GM21360 (cell line): Measurements from ENCODE around the gene NDUFB11.

Experiments used
- ATAC-seq: cut with Tn5 transposase; IDR thresholded peaks from one replicate; pipeline ENCODE4 v1.9.1; 2021; ENCODE audit warnings: mild to moderate bottlenecking, moderate library complexity; ENCODE audit not compliant: unreplicated experiment

The NDUFB11 gene

GRCh38 chrX:47144626-47145394 is at the start of gene NDUFB11, which contains the start of gene RBM10:
Gene NDUFB11 (minus strand): TSS chrX:47144702. CDS start chrX:47144679, 23 bp downstream.
Gene RBM10 (plus strand): TSS chrX:47145221. CDS start chrX:47147482, 2,261 bp downstream.
- peak; percentile 80 for ATAC-seq

GRCh38 chrX:47193475-47194193 is 49.1 kb upstream of the NDUFB11 start, which contains the start of gene UBA1:
Gene UBA1 (plus strand): TSS chrX:47193829. CDS start chrX:47198803, 4,974 bp downstream.
- peak; percentile 80 for ATAC-seq

- ATAC-seq, result no peak
Observed at GRCh38 chrX:47191806-47192401, 47.4 kb upstream of the NDUFB11 start.

- no peak for ATAC-seq
Observed at GRCh38 chrX:47191331-47191730, 46.8 kb upstream of the NDUFB11 start.

- ATAC-seq, result peak; percentile 45
Observed at GRCh38 chrX:47190445-47191269, 46.2 kb upstream of the NDUFB11 start.

- no peak for ATAC-seq
Observed at GRCh38 chrX:47189906-47190305, 45.4 kb upstream of the NDUFB11 start.

- ATAC-seq, result no peak
Observed at GRCh38 chrX:47187106-47187677, 42.7 kb upstream of the NDUFB11 start.

- ATAC-seq, result no peak
Observed at GRCh38 chrX:47186096-47186740, 41.7 kb upstream of the NDUFB11 start.

GRCh38 chrX:47185241-47185640 is 40.7 kb upstream of the NDUFB11 start:
- ATAC-seq, result no peak

GRCh38 chrX:47184486-47184885 is 40.0 kb upstream of the NDUFB11 start:
- no peak for ATAC-seq

- ATAC-seq, result no peak
Observed at GRCh38 chrX:47182106-47182700, 37.7 kb upstream of the NDUFB11 start.

GRCh38 chrX:47181301-47181700 is 36.8 kb upstream of the NDUFB11 start:
- ATAC-seq, result no peak

GRCh38 chrX:47180346-47180745 is 35.8 kb upstream of the NDUFB11 start:
- no peak for ATAC-seq

GRCh38 chrX:47179928-47180255 is 35.4 kb upstream of the NDUFB11 start:
- no peak for ATAC-seq

- no peak for ATAC-seq
Observed at GRCh38 chrX:47179221-47179927, 34.9 kb upstream of the NDUFB11 start.

- ATAC-seq, result no peak
Observed at GRCh38 chrX:47178337-47178736, 33.8 kb upstream of the NDUFB11 start.

GRCh38 chrX:47177079-47177478 is 32.6 kb upstream of the NDUFB11 start:
- no peak for ATAC-seq

- ATAC-seq, result no peak
Observed at GRCh38 chrX:47176101-47176740, 31.7 kb upstream of the NDUFB11 start.

- no peak for ATAC-seq
Observed at GRCh38 chrX:47175588-47175980, 31.1 kb upstream of the NDUFB11 start.
